Thoracic aorta (tissue), 2 donors: ENCODE data around the gene SPATS2L. TPM values are rescaled to one million over a fixed set of nuclear protein-coding genes. Genes with fewer than 3 reads are reported as not detected.
"Not testable (repeated sequence)": the region's sequence is repeated elsewhere in the genome, so short reads cannot be mapped to it uniquely, and the experiment has no call there.

Experiments used
- ATAC-seq: fragments of 150-250 bp; one replicate; pipeline ENCODE4 v1.8.0; 2017; ENCODE audit warnings: low read depth; ENCODE audit not compliant: insufficient number of reproducible peaks, low FRiP score
- DNase-seq: peaks from one replicate; pipeline ENCODE4 v3.0.0-alpha.2; 2020; ENCODE audit warnings: low spot score
- H3K27ac ChIP-seq, 2 donors: fragments of 200-600 bp; sonication (generic); 1 replicate in 1 of 2; 2 replicates in 1 of 2; pipeline ENCODE4 v1.5.1; 2016; ENCODE audit warnings: mild to moderate bottlenecking in 2 of 2, moderate library complexity in 2 of 2
- H3K27me3 ChIP-seq: fragments of 200-600 bp; sonication (generic); replicated peaks from 2 replicates; pipeline ENCODE4 v1.6.0; 2016; ENCODE audit warnings: mild to moderate bottlenecking; ENCODE audit not compliant: insufficient read depth
- H3K36me3 ChIP-seq: fragments of 200-600 bp; sonication (generic); one replicate; pipeline ENCODE4 v1.5.1; 2016
- H3K4me1 ChIP-seq, 2 donors: fragments of 200-600 bp; sonication (generic); 1 replicate in 1 of 2; 2 replicates in 1 of 2; pipeline versions ENCODE4 v1.5.1 to v1.6.0; 2016; ENCODE audit warnings: low read depth in 2 of 2, mild to moderate bottlenecking in 1 of 2; ENCODE audit not compliant: control insufficient read depth in 1 of 2
- H3K4me3 ChIP-seq: fragments of 200-600 bp; sonication (generic); 2 replicates; pipeline ENCODE4 v1.5.1; 2016; ENCODE audit warnings: mild to moderate bottlenecking
- H3K9me3 ChIP-seq: fragments of 200-600 bp; sonication (generic); 2 replicates; pipeline ENCODE4 v1.5.1; 2016
- CTCF ChIP-seq: fragments of 200-600 bp; sonication (generic); IDR thresholded peaks from one replicate; pipeline ENCODE4 v1.5.1; 2019; ENCODE audit warnings: antibody characterized with exemption
- total RNA-seq, 2 donors: library from RNA; depleted of rRNA; stranded (reverse); fragments of >200 nt; gene quantifications; one replicate each; pipeline versions ENCODE4 v1.1.0 to v1.2.3, GENCODE V29; 2016

Gene SPATS2L
- total RNA-seq, 2 donors from 2014 or later, result 47.7 to 90.3 TPM

- H3K36me3 ChIP-seq, result no peaks in the 10 kb centered on the region
- no peak for ATAC-seq
- TF ChIP-seq CTCF, result no peak
- H3K4me3 ChIP-seq, result no peak overlapping the region
- no peak overlapping the region for H3K27ac ChIP-seq
- H3K27me3 ChIP-seq, result no peaks in the 10 kb centered on the region
- no peaks in the 10 kb centered on the region for H3K9me3 ChIP-seq
- DNase-seq, result no peak
- H3K4me1 ChIP-seq, result peaks cover 36 to 71% of the 10 kb centered on the region in 2 donors
Measured at GRCh38 chr2:200341376-200341775, 34.9 kb downstream of the SPATS2L start.

GRCh38 chr2:200342235-200342634, 35.7 kb downstream of the SPATS2L start:
- Histone ChIP-seq H3K4me3 (no peak overlapping the region), H3K4me1 (peaks cover 33 to 71% of the 10 kb centered on the region in 2 donors), H3K36me3 (no peaks in the 10 kb centered on the region), H3K9me3 (no peaks in the 10 kb centered on the region), H3K27me3 (no peaks in the 10 kb centered on the region), H3K27ac (no peak overlapping the region)
- ATAC-seq, result no peak
- no peak for DNase-seq
- TF ChIP-seq CTCF, result no peak

- DNase-seq (no peak), ATAC-seq (no peak)
- H3K27ac ChIP-seq, result no peak overlapping the region
- H3K27me3 ChIP-seq, result no peaks in the 10 kb centered on the region
- H3K9me3 ChIP-seq, result no peaks in the 10 kb centered on the region
- H3K36me3 ChIP-seq, result no peaks in the 10 kb centered on the region
- no peak for TF ChIP-seq CTCF
- no peak overlapping the region for H3K4me3 ChIP-seq
- H3K4me1 ChIP-seq, result peaks cover 29 to 71% of the 10 kb centered on the region in 2 donors
Measured at GRCh38 chr2:200342654-200343053, 36.2 kb downstream of the SPATS2L start.

- not testable (repeated sequence) for DNase-seq, H3K27ac ChIP-seq, H3K36me3 ChIP-seq, ATAC-seq, H3K27me3 ChIP-seq, H3K4me3 ChIP-seq, H3K9me3 ChIP-seq
- H3K4me1 ChIP-seq, result peaks cover 21 to 68% of the 10 kb centered on the region in 2 donors
Measured at GRCh38 chr2:200344202-200344601, 37.7 kb downstream of the SPATS2L start.

- Histone ChIP-seq H3K4me1 (peaks cover 9 to 56% of the 10 kb centered on the region in 2 donors), H3K4me3 (no peak overlapping the region), H3K36me3 (no peaks in the 10 kb centered on the region), H3K27me3 (no peaks in the 10 kb centered on the region), H3K27ac (no peak overlapping the region), H3K9me3 (no peaks in the 10 kb centered on the region)
- DNase-seq, result no peak
- no peak for ATAC-seq
- no peak for TF ChIP-seq CTCF
Measured at GRCh38 chr2:200345975-200346374, 39.5 kb downstream of the SPATS2L start.

GRCh38 chr2:200347301-200347700, 40.8 kb downstream of the SPATS2L start:
- Histone ChIP-seq H3K4me1 (peaks cover 3 to 57% of the 10 kb centered on the region in 2 donors), H3K36me3 (no peaks in the 10 kb centered on the region), H3K9me3 (no peaks in the 10 kb centered on the region), H3K27ac (no peak overlapping the region), H3K4me3 (no peak overlapping the region), H3K27me3 (no peaks in the 10 kb centered on the region)
- no peak for TF ChIP-seq CTCF
- ATAC-seq (no peak), DNase-seq (no peak)
